Neutrophil (primary cell): ENCODE data around the gene CFAP69.

ENCODE experiments used
- H3K27ac ChIP-seq: fragments of 200-600 bp; sonication (generic); 2 replicates; pipeline ENCODE4 v1.5.1; 2016; ENCODE audit warnings: mild to moderate bottlenecking, moderate library complexity
- H3K27me3 ChIP-seq: fragments of 200-600 bp; sonication (generic); 2 replicates; pipeline ENCODE4 v1.6.0; 2016; ENCODE audit warnings: mild to moderate bottlenecking
- H3K36me3 ChIP-seq: fragments of 200-600 bp; sonication (generic); 2 replicates; pipeline ENCODE4 v1.5.1; 2017
- H3K4me1 ChIP-seq, 2 experiments: fragments of 200-600 bp in 1 of 2; sonication (generic) in 1 of 2; 1 replicate in 1 of 2; 2 replicates in 1 of 2; pipeline versions ENCODE4 v1.5.1 to v1.6.1; 2013 to 2016; ENCODE audit warnings: low read depth in 1 of 2, low read length in 1 of 2, mild to moderate bottlenecking in 1 of 2, moderate library complexity in 1 of 2; ENCODE audit not compliant: control insufficient read depth in 1 of 2, insufficient read depth in 1 of 2
- H3K4me3 ChIP-seq, 2 experiments: fragments of 200-600 bp in 1 of 2; sonication (generic) in 1 of 2; 1 replicate in 1 of 2; 2 replicates in 1 of 2; pipeline ENCODE4 v1.5.1; 2013 to 2016; ENCODE audit warnings: low read depth in 1 of 2, low read length in 1 of 2, mild to moderate bottlenecking in 1 of 2, moderate library complexity in 1 of 2
- H3K9me3 ChIP-seq: fragments of 200-600 bp; sonication (generic); 2 replicates; pipeline ENCODE4 v1.5.1; 2016
- TF ChIP-seq, protein P1 (sequence below): fragments of 200-600 bp; sonication (generic); IDR thresholded peaks from 2 replicates; pipeline ENCODE4 v1.5.1; 2016; ENCODE audit warnings: antibody characterized with exemption

The CFAP69 gene

DNA sequence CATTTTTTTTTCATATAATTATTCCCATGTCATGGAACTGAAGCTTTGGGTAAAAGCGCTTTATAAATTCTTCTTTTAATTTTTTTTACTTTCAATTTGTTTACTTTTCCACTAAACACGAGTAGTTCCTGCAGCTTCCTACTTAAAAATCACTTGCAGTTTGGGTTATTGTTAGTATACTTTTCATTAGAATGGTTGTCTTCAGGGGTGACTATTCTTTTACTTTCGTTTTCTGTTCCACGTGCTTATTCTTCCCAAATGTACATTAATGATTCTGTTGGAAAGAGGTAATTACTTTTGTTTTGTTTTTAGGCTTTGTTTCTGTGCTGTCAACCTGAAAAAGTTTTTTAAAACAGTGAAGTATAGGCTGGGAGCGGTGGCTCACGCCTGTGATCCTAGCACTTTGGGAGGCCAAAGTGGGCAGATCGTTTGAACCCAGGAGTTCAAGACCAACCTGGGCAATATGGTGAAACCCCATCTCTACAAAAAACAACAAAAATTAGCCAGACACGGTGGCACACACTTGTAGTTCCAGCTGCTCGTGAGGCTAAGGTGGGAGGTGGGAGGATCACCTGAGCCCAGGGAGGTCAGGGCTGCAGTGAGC is 5.2 kb upstream of the CFAP69 start:
- no peak overlapping the region for H3K4me3 ChIP-seq
- no peaks in the 10 kb centered on the region for H3K9me3 ChIP-seq
- no peaks in the 10 kb centered on the region for H3K36me3 ChIP-seq
- H3K4me1 ChIP-seq: peaks cover under 1 to 4% of the 10 kb centered on the region in 2 experiments
- no peak overlapping the region for H3K27ac ChIP-seq
- TF ChIP-seq, protein P1, sequence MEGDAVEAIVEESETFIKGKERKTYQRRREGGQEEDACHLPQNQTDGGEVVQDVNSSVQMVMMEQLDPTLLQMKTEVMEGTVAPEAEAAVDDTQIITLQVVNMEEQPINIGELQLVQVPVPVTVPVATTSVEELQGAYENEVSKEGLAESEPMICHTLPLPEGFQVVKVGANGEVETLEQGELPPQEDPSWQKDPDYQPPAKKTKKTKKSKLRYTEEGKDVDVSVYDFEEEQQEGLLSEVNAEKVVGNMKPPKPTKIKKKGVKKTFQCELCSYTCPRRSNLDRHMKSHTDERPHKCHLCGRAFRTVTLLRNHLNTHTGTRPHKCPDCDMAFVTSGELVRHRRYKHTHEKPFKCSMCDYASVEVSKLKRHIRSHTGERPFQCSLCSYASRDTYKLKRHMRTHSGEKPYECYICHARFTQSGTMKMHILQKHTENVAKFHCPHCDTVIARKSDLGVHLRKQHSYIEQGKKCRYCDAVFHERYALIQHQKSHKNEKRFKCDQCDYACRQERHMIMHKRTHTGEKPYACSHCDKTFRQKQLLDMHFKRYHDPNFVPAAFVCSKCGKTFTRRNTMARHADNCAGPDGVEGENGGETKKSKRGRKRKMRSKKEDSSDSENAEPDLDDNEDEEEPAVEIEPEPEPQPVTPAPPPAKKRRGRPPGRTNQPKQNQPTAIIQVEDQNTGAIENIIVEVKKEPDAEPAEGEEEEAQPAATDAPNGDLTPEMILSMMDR: no peak
- peaks cover 67% of the 10 kb centered on the region for H3K27me3 ChIP-seq

DNA sequence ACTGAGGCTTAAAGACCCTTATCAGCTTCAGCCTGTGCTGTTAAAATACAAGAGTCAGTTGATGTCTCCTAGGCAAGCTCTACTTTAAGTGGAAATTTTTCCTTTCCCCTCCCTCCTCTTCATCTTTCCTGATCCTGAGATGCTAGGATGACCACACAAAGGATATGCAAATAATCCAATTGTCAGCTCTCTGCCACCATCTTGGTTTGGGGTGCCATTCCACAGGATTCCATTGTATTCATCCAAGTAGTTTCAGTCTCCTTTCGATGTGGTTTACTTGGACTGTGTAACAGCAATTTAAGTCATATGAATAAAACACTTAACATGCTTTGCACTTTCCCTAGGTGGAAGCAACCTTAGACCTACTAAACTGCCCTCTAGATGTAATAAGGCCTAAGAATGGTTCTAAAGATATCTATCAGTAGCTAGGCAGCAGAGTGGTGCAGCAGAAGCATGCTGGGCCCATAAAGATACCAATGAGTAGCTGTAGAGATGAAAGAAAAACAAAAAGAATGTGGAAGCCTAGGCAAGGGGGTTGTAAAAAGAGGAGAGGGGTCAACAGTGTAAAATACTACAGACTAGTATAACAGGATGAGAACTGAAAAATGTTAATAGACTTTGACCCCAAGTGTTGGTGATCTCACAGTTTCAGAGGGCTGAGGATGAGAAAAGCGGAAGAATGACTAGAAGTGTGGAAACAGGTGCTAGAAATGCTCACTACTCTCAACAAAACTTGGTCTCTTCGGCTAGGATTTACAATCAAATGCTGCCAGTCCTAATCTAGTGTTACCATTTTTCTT is 2.4 kb upstream of the CFAP69 start:
- Histone ChIP-seq H3K36me3 (no peaks in the 10 kb centered on the region), H3K27me3 (peaks cover 82% of the 10 kb centered on the region), H3K4me1 (peaks cover 3 to 14% of the 10 kb centered on the region in 2 experiments), H3K27ac (no peak overlapping the region), H3K9me3 (no peaks in the 10 kb centered on the region), H3K4me3 (no peak overlapping the region)
- TF ChIP-seq, protein P1: no peak

DNA sequence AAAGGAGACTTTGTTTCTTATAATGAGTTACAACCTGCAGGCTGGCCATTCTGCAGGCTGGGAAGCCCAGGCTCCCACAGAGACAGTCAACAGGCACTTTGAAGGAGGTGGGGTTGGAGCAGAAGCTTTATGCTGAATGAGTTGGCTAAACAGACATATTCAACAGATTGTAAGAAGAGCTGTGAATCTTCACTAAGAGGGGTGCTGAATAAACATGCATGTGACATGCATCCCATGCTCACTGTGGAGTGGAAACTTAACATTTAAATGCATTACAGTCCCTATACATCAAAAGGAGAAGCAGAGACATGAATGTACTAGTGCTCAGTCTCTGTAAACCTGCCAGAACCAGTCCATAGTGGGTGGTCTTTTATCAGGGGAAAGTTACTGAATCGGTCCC is 1.4 kb upstream of the CFAP69 start:
- Histone ChIP-seq H3K27me3 (peaks cover 86% of the 10 kb centered on the region), H3K9me3 (no peaks in the 10 kb centered on the region), H3K4me1 (peaks cover 3 to 14% of the 10 kb centered on the region in 2 experiments), H3K4me3 (no peak overlapping the region), H3K27ac (no peak overlapping the region), H3K36me3 (no peaks in the 10 kb centered on the region)
- TF ChIP-seq, protein P1: no peak

DNA sequence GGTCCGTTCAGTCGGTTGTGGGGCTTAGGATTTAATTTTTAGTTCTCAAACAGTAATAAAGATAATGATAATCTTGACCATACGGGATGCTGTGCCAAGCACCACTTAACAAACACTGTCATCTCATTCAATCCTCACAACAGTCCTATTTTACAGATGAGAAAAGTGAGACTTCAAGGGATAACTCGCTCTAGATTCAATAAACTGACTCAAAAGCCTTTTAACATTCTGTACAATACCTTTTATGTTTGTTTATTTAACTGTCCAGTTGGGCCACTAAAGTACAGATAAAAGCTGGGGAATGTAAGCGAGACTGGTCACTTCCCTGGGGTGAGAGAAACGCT is 437 bp upstream of the CFAP69 start:
- Histone ChIP-seq H3K4me3 (peak overlapping the region; percentile 60 to 68), H3K36me3 (no peaks in the 10 kb centered on the region), H3K27me3 (peaks cover 95% of the 10 kb centered on the region), H3K4me1 (peaks cover 3 to 14% of the 10 kb centered on the region in 2 experiments), H3K27ac (no peak overlapping the region), H3K9me3 (no peaks in the 10 kb centered on the region)
- TF ChIP-seq, protein P1: no peak

DNA sequence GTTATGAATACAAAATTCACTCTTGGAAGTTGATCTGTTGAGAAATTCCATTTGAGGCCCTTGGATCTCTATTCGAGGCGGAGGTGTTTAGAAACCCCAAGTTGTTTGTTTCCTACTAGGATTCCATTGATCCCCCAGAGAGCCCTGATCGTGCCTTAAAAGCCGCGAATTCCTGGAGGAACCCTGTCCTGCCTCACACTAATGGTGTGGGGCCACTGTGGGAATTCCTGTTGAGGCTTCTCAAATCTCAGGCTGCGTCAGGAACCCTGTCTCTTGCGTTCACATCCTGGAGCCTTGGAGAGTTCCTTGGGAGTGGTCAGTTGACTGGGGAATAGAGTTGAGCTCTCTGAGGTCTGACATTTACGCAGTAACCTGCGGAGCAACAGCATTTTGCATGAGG is 1.2 kb downstream of the CFAP69 start:
- H3K36me3 ChIP-seq: no peaks in the 10 kb centered on the region
- TF ChIP-seq, protein P1: no peak
- peaks cover 3 to 14% of the 10 kb centered on the region in 2 experiments for H3K4me1 ChIP-seq
- no peak overlapping the region for H3K27ac ChIP-seq
- no peak overlapping the region for H3K4me3 ChIP-seq
- H3K9me3 ChIP-seq: no peaks in the 10 kb centered on the region
- peaks cover 97% of the 10 kb centered on the region for H3K27me3 ChIP-seq
